AG09309 (cell line): ENCODE measurements around the gene OGFOD1.

Experiments used
- DNase-seq: peaks from one replicate; pipeline ENCODE4 v3.0.0-alpha.2; 2010; ENCODE audit warnings: low read depth
- H3K4me3 ChIP-seq: 2 replicates; pipeline ENCODE4 v1.5.1; 2011; ENCODE audit warnings: mild to moderate bottlenecking, low read depth, low read length, moderate library complexity; ENCODE audit not compliant: control insufficient read depth
- CTCF ChIP-seq: IDR thresholded peaks from 2 replicates; pipeline ENCODE4 v1.5.1; 2011; ENCODE audit warnings: mild to moderate bottlenecking, low read depth, low read length, inconsistent platforms; ENCODE audit not compliant: insufficient read depth, control insufficient read depth; ENCODE audit errors: missing control alignments

OGFOD1 gene

GRCh38 chr16:56506941-56507340 lies 55.6 kb downstream of the OGFOD1 start:
- H3K4me3 ChIP-seq: no peak overlapping the region
- TF ChIP-seq CTCF: no peak
- peak; percentile 20 for DNase-seq

GRCh38 chr16:56510544-56510943 lies 59.2 kb downstream of the OGFOD1 start:
- no peak for TF ChIP-seq CTCF
- no peak overlapping the region for H3K4me3 ChIP-seq
- no peak for DNase-seq

- no peak for TF ChIP-seq CTCF
- H3K4me3 ChIP-seq: no peak overlapping the region
- no peak for DNase-seq
Observed at GRCh38 chr16:56512025-56512424, 60.7 kb downstream of the OGFOD1 start.

GRCh38 chr16:56513091-56513490 lies 61.7 kb downstream of the OGFOD1 start:
- no peak overlapping the region for H3K4me3 ChIP-seq
- DNase-seq: no peak
- TF ChIP-seq CTCF: no peak

- no peak overlapping the region for H3K4me3 ChIP-seq
- peak; percentile 72 for TF ChIP-seq CTCF
- DNase-seq: peak; percentile 46
Observed at GRCh38 chr16:56513972-56514371, 62.6 kb downstream of the OGFOD1 start.

- DNase-seq: no peak
- H3K4me3 ChIP-seq: no peak overlapping the region
- no peak for TF ChIP-seq CTCF
Observed at GRCh38 chr16:56514845-56515244, 63.5 kb downstream of the OGFOD1 start.

- no peak for DNase-seq
- no peak overlapping the region for H3K4me3 ChIP-seq
- no peak for TF ChIP-seq CTCF
Observed at GRCh38 chr16:56515665-56516064, 64.3 kb downstream of the OGFOD1 start.
